M059J (cell line): Measurements from ENCODE around the gene NID2. TPM values are rescaled to one million over a fixed set of nuclear protein-coding genes. Genes with fewer than 3 reads are reported as not detected.

Source experiments
- DNase-seq: peaks from one replicate; pipeline ENCODE4 v3.0.0-alpha.2; 2012; ENCODE audit warnings: low read depth
- total RNA-seq: library from RNA; depleted of rRNA; stranded (reverse); fragments of >200 nt; shearing (Covaris generic); gene quantifications from 2 replicates; pipeline ENCODE4 v1.2.3, GENCODE V29; 2014

NID2 gene
- total RNA-seq, 1 experiment from 2014 or later, result 69.9 TPM

GRCh38 chr14:52003324-52003723 is 65.5 kb downstream of the NID2 start:
- DNase-seq, result no peak

GRCh38 chr14:52002542-52002941 is 66.3 kb downstream of the NID2 start:
- no peak for DNase-seq

- no peak for DNase-seq
These were observed 68.2 kb downstream of the NID2 start for GRCh38 chr14:52000696-52001095.

- no peak for DNase-seq
These were observed 68.8 kb downstream of the NID2 start for GRCh38 chr14:52000019-52000582.

GRCh38 chr14:51999084-51999483 is 69.8 kb downstream of the NID2 start:
- DNase-seq, result no peak

GRCh38 chr14:51998348-51998747 is 70.5 kb downstream of the NID2 start:
- DNase-seq, result no peak

GRCh38 chr14:51996148-51996746 is 72.6 kb downstream of the NID2 start:
- peak; percentile 30 for DNase-seq

GRCh38 chr14:51993285-51993920 is 75.5 kb downstream of the NID2 start:
- no peak for DNase-seq

GRCh38 chr14:51990488-51990887 is 78.4 kb downstream of the NID2 start:
- DNase-seq, result no peak

GRCh38 chr14:51989293-51990234 is 79.3 kb downstream of the NID2 start, which contains the start of gene RTRAF:
Gene RTRAF (plus strand): TSS chr14:51989546. CDS start chr14:51989640, 94 bp downstream.
- peak; percentile 89 for DNase-seq

- DNase-seq, result no peak
These were observed 80.6 kb downstream of the NID2 start for GRCh38 chr14:51988221-51988620.

- no peak for DNase-seq
These were observed 87.5 kb downstream of the NID2 start for GRCh38 chr14:51981218-51981854.

GRCh38 chr14:51979088-51979709 is 89.7 kb downstream of the NID2 start:
- peak; percentile 73 for DNase-seq

- DNase-seq, result no peak
These were observed 90.2 kb downstream of the NID2 start for GRCh38 chr14:51978681-51979085.

- DNase-seq, result no peak
These were observed 91.8 kb downstream of the NID2 start for GRCh38 chr14:51977075-51977474.

- no peak for DNase-seq
These were observed 96.3 kb downstream of the NID2 start for GRCh38 chr14:51972566-51972965.

- DNase-seq, result no peak
These were observed 98.9 kb downstream of the NID2 start for GRCh38 chr14:51969852-51970540.

- DNase-seq, result no peak
These were observed 101.3 kb downstream of the NID2 start for GRCh38 chr14:51967521-51967920.

GRCh38 chr14:51963286-51963685 is 105.6 kb downstream of the NID2 start:
- no peak for DNase-seq

GRCh38 chr14:51962711-51963110 is 106.1 kb downstream of the NID2 start:
- DNase-seq, result peak; percentile 16

- DNase-seq, result no peak
These were observed 108.0 kb downstream of the NID2 start for GRCh38 chr14:51960866-51961265.
